Neural progenitor cell (in vitro differentiated cells): ENCODE measurements around the gene PRKCE. TPM values are rescaled to one million over a fixed set of nuclear protein-coding genes. Genes with fewer than 3 reads are reported as not detected.
A peak's percentile ranks its signal among the peaks of the same experiment; 100 is the strongest.

Experiments used
- DNase-seq: peaks from one replicate; pipeline ENCODE4 v3.0.0-alpha.2; 2016; ENCODE audit warnings: low spot score
- H2AFZ ChIP-seq: fragments of 200-600 bp; sonication (generic); replicated peaks from 2 replicates; pipeline ENCODE4 v1.6.1; 2016; ENCODE audit warnings: antibody characterized with exemption
- H3F3A ChIP-seq: fragments of 200-600 bp; sonication (generic); 2 replicates; pipeline ENCODE4 v1.6.1; 2016; ENCODE audit warnings: antibody characterized with exemption, low read depth
- H3K27ac ChIP-seq: fragments of 200-600 bp; sonication (generic); 2 replicates; pipeline ENCODE4 v1.5.1; 2016; ENCODE audit warnings: mild to moderate bottlenecking
- H3K27me3 ChIP-seq: fragments of 200-600 bp; sonication (generic); 2 replicates; pipeline ENCODE4 v1.6.1; 2016; ENCODE audit warnings: mild to moderate bottlenecking, moderate library complexity
- H3K36me3 ChIP-seq: fragments of 200-600 bp; sonication (generic); 2 replicates; pipeline ENCODE4 v1.5.1; 2016
- H3K4me1 ChIP-seq: fragments of 200-600 bp; sonication (generic); 2 replicates; pipeline ENCODE4 v1.6.1; 2016; ENCODE audit warnings: mixed run types
- H3K4me2 ChIP-seq: fragments of 200-600 bp; sonication (generic); 2 replicates; pipeline ENCODE4 v1.6.1; 2016
- H3K4me3 ChIP-seq: fragments of 200-600 bp; sonication (generic); 2 replicates; pipeline ENCODE4 v1.5.1; 2016
- H3K79me2 ChIP-seq: fragments of 200-600 bp; sonication (generic); 2 replicates; pipeline ENCODE4 v1.6.1; 2016; ENCODE audit warnings: low read depth
- H3K9ac ChIP-seq: fragments of 200-600 bp; sonication (generic); 2 replicates; pipeline ENCODE4 v1.6.1; 2016
- H3K9me3 ChIP-seq: fragments of 200-600 bp; sonication (generic); 2 replicates; pipeline ENCODE4 v1.5.1; 2016; ENCODE audit warnings: low read depth
- H4K20me1 ChIP-seq: fragments of 200-600 bp; sonication (generic); 2 replicates; pipeline ENCODE4 v1.6.1; 2016; ENCODE audit warnings: low read depth
- H3K27ac Mint-ChIP-seq: 3 replicates; pipeline ENCODE4 v1.8.0; 2021; ENCODE audit warnings: mixed read lengths
- H3K27me3 Mint-ChIP-seq: 2 replicates; pipeline ENCODE4 v1.8.0; 2022; ENCODE audit warnings: low read depth, mild to moderate bottlenecking, inconsistent platforms, moderate library complexity, mixed read lengths; ENCODE audit not compliant: insufficient read depth
- H3K36me3 Mint-ChIP-seq: 3 replicates; pipeline ENCODE4 v1.8.0; 2021; ENCODE audit warnings: mixed read lengths
- H3K4me1 Mint-ChIP-seq: 3 replicates; pipeline ENCODE4 v1.8.0; 2021; ENCODE audit warnings: mixed read lengths
- H3K4me3 Mint-ChIP-seq: 3 replicates; pipeline ENCODE4 v1.8.0; 2021; ENCODE audit warnings: mild to moderate bottlenecking, moderate library complexity, mixed read lengths
- H3K9me3 Mint-ChIP-seq: 3 replicates; pipeline ENCODE4 v1.8.0; 2020; ENCODE audit warnings: mixed read lengths
- EZH2 ChIP-seq: fragments of 200-600 bp; sonication (generic); IDR thresholded peaks from 2 replicates; pipeline ENCODE4 v1.6.1; 2017; ENCODE audit warnings: antibody characterized with exemption, mild to moderate bottlenecking, moderate library complexity
- EZH2phosphoT487 ChIP-seq: fragments of 200-600 bp; sonication (generic); IDR thresholded peaks from 2 replicates; pipeline ENCODE4 v1.6.1; 2017; ENCODE audit warnings: antibody characterized with exemption
- total RNA-seq: library from RNA; depleted of rRNA; stranded (reverse); fragments of >200 nt; gene quantifications from 2 replicates; pipeline ENCODE4 v1.2.3, GENCODE V29; 2015; ENCODE audit warnings: low replicate concordance
- TF ChIP-seq, protein P1 (sequence below): fragments of 200-600 bp; sonication (generic); IDR thresholded peaks from 2 replicates; pipeline ENCODE4 v1.5.1; 2017; ENCODE audit warnings: antibody characterized with exemption, mild to moderate bottlenecking

PRKCE gene
- total RNA-seq, 1 donor from 2014 or later, result 4.1 TPM

- Histone ChIP-seq H3K4me3 (no peak overlapping the region), H3K4me2 (peak overlapping the region; percentile 58), H3K27ac (peak overlapping the region; percentile 60), H3F3A (peaks cover 15% of the 10 kb centered on the region), H3K27me3 (no peaks in the 10 kb centered on the region), H3K79me2 (no peaks in the 10 kb centered on the region), H3K36me3 (no peaks in the 10 kb centered on the region), H2AFZ (no peak overlapping the region), H3K9ac (no peak overlapping the region), H4K20me1 (no peaks in the 10 kb centered on the region), H3K9me3 (no peaks in the 10 kb centered on the region), H3K4me1 (peaks cover 38% of the 10 kb centered on the region)
- Mint-ChIP-seq H3K36me3 (no peaks in the 10 kb centered on the region), H3K4me3 (peak overlapping the region; percentile 51), H3K4me1 (peaks cover 44% of the 10 kb centered on the region), H3K27ac (peak overlapping the region; percentile 59), H3K9me3 (no peaks in the 10 kb centered on the region), H3K27me3 (peaks cover 2% of the 10 kb centered on the region)
- TF ChIP-seq EZH2phosphoT487, result no peak
- TF ChIP-seq, protein P1, sequence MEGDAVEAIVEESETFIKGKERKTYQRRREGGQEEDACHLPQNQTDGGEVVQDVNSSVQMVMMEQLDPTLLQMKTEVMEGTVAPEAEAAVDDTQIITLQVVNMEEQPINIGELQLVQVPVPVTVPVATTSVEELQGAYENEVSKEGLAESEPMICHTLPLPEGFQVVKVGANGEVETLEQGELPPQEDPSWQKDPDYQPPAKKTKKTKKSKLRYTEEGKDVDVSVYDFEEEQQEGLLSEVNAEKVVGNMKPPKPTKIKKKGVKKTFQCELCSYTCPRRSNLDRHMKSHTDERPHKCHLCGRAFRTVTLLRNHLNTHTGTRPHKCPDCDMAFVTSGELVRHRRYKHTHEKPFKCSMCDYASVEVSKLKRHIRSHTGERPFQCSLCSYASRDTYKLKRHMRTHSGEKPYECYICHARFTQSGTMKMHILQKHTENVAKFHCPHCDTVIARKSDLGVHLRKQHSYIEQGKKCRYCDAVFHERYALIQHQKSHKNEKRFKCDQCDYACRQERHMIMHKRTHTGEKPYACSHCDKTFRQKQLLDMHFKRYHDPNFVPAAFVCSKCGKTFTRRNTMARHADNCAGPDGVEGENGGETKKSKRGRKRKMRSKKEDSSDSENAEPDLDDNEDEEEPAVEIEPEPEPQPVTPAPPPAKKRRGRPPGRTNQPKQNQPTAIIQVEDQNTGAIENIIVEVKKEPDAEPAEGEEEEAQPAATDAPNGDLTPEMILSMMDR, result no peak
- TF ChIP-seq EZH2, result no peak
- DNase-seq, result no peak
Measured at GRCh38 chr2:45836740-45837139, 185.3 kb downstream of the PRKCE start.

GRCh38 chr2:45837812-45838341 lies 186.4 kb downstream of the PRKCE start:
- Mint-ChIP-seq H3K27me3 (peaks cover 4% of the 10 kb centered on the region), H3K9me3 (no peaks in the 10 kb centered on the region), H3K4me1 (peaks cover 45% of the 10 kb centered on the region), H3K36me3 (no peaks in the 10 kb centered on the region), H3K4me3 (no peak overlapping the region), H3K27ac (no peak overlapping the region)
- no peak overlapping the region for H2AFZ ChIP-seq
- no peak for DNase-seq
- H3K79me2 ChIP-seq, result no peaks in the 10 kb centered on the region
- no peak overlapping the region for H3K9ac ChIP-seq
- H3F3A ChIP-seq, result peaks cover 15% of the 10 kb centered on the region
- no peaks in the 10 kb centered on the region for H4K20me1 ChIP-seq
- TF ChIP-seq, protein P1, result no peak
- TF ChIP-seq EZH2phosphoT487 (no peak), EZH2 (no peak)
- peaks cover 38% of the 10 kb centered on the region for H3K4me1 ChIP-seq
- no peaks in the 10 kb centered on the region for H3K9me3 ChIP-seq
- no peaks in the 10 kb centered on the region for H3K27me3 ChIP-seq
- H3K27ac ChIP-seq, result no peak overlapping the region
- H3K4me3 ChIP-seq, result no peak overlapping the region
- no peak overlapping the region for H3K4me2 ChIP-seq
- H3K36me3 ChIP-seq, result no peaks in the 10 kb centered on the region

- no peak overlapping the region for H2AFZ ChIP-seq
- H3K4me3 ChIP-seq, result no peak overlapping the region
- no peak overlapping the region for H3K27ac ChIP-seq
Measured at GRCh38 chr2:45839508-45840251, 188.2 kb downstream of the PRKCE start.

More at GRCh38 chr2:45839508-45840251, 188.2 kb downstream of the PRKCE start:
- no peaks in the 10 kb centered on the region for H3K36me3 ChIP-seq
- H3K27me3 Mint-ChIP-seq, result peaks cover 4% of the 10 kb centered on the region
- H3K4me2 ChIP-seq, result no peak overlapping the region
- no peaks in the 10 kb centered on the region for H3K9me3 ChIP-seq
- no peak for TF ChIP-seq EZH2phosphoT487
- TF ChIP-seq, protein P1, result no peak
- TF ChIP-seq EZH2, result no peak
- no peak overlapping the region for H3K27ac Mint-ChIP-seq
- H3K27me3 ChIP-seq, result no peaks in the 10 kb centered on the region
- peaks cover 38% of the 10 kb centered on the region for H3K4me1 Mint-ChIP-seq
- no peaks in the 10 kb centered on the region for H3K9me3 Mint-ChIP-seq
- peaks cover 15% of the 10 kb centered on the region for H3F3A ChIP-seq
- H4K20me1 ChIP-seq, result no peaks in the 10 kb centered on the region
- H3K36me3 Mint-ChIP-seq, result no peaks in the 10 kb centered on the region
- H3K4me3 Mint-ChIP-seq, result no peak overlapping the region
- DNase-seq, result no peak
- H3K9ac ChIP-seq, result no peak overlapping the region
- peaks cover 47% of the 10 kb centered on the region for H3K4me1 ChIP-seq
- H3K79me2 ChIP-seq, result no peaks in the 10 kb centered on the region
